ENCODE measurements around the gene KLHL10. TPM values are rescaled to one million over a fixed set of nuclear protein-coding genes. Genes with fewer than 3 reads are reported as not detected.

The KLHL10 gene
- total RNA-seq, 1 donor from 2014 or later, result under 0.01 TPM

DNA sequence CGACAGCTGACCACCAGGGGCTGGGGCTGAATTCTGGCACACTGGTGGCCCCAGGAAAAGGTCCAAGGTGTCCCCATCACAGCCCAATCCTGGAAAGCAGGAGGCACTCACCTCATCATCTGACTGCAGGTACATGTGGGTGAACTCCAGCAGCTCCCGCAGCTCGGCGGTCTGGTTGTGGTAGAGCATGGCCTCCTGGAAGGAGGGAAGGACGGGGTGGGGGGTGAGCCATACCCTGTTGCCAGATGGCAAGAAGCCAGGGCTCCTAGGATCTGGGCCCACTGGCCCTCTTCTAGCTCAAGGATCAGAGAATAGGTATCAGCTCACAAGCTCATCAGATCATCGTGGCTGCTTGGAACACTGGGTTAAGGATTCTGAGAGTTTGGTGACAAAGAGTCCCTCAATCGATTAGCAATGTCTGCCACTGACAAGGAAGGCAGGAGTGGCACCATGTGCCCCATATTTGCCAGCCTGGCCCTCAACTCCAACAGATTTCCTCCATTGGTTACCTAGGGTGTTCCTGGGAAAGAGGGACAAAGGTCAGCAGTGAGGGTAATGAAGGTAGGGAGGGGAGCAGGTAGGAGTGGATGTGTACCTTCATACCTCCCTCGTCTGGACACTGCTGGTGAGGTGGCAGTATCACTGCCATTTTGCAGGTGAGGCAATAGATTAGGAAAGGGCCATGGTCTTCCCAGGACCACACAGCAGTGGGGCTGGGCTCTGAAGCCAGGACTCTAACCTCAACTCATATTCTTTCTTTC lies 30.8 kb upstream of the KLHL10 start:
- Histone ChIP-seq H3K36me3 (ENCODE audit: control insufficient read depth, insufficient read depth, low read length) (peaks cover 11% of the 10 kb centered on the region), H3K27me3 (ENCODE audit: control insufficient read depth, insufficient read depth, low read length) (no peaks in the 10 kb centered on the region), H3K4me3 (ENCODE audit: low read depth, low read length) (no peak overlapping the region)
- no peak for DNase-seq (ENCODE audit: low read depth)
- TF ChIP-seq, protein P1, sequence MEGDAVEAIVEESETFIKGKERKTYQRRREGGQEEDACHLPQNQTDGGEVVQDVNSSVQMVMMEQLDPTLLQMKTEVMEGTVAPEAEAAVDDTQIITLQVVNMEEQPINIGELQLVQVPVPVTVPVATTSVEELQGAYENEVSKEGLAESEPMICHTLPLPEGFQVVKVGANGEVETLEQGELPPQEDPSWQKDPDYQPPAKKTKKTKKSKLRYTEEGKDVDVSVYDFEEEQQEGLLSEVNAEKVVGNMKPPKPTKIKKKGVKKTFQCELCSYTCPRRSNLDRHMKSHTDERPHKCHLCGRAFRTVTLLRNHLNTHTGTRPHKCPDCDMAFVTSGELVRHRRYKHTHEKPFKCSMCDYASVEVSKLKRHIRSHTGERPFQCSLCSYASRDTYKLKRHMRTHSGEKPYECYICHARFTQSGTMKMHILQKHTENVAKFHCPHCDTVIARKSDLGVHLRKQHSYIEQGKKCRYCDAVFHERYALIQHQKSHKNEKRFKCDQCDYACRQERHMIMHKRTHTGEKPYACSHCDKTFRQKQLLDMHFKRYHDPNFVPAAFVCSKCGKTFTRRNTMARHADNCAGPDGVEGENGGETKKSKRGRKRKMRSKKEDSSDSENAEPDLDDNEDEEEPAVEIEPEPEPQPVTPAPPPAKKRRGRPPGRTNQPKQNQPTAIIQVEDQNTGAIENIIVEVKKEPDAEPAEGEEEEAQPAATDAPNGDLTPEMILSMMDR (IDR thresholded peaks at IDR 0.05; ENCODE audit: insufficient read depth, low read length, severe bottlenecking), result no peak
- no peak for FAIRE-seq

DNA sequence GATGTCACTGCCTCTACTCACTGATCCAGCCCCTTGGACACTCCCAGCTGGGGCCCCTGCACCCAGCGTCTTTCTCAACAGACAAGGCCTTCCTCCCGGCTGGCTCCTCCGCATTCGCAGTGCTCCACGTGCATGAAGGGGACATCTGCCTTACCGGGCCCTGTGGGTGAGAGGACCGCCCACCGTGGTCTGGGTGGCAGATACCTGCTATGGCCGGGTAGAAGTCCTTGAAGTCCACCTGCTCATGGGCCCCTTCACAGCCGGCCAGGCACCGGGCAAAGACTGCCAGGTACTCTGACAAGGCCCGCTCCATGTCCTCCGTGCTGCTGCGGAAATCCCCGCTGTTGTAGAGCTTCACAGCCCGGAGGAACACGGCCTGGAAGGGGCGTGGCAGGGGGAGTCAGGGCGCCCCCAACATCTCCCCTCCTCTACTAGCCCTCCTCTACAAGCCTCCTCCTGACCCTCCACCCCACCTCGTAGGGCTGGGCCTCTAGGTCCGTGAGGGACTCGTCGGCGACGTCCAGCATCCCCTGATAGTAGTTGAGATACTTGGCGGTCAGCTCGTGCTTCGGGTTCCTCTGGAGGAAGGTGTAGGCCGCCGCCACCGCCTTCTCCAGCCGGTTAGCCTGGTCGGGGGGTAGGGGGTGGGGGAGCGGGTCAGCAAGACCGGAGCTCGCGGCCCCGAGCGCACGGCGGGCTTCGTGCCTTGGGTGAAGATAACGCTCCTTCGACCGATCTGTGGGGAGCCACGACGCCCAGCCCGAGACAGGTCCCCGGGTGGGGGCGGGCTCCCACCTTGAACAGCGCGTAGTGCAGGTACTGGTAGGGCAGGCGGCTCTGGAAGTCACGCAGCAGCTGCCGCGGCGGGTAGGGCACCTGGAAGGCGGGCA lies 26.7 kb upstream of the KLHL10 start:
- DNase-seq (ENCODE audit: low read depth) (no peak), FAIRE-seq (no peak)
- H3K4me3 ChIP-seq (ENCODE audit: low read depth, low read length), result peak overlapping the region; percentile 57
- no peaks in the 10 kb centered on the region for H3K27me3 ChIP-seq (ENCODE audit: control insufficient read depth, insufficient read depth, low read length)
- peaks cover 10% of the 10 kb centered on the region for H3K36me3 ChIP-seq (ENCODE audit: control insufficient read depth, insufficient read depth, low read length)
- TF ChIP-seq, protein P1 (IDR thresholded peaks at IDR 0.05; ENCODE audit: insufficient read depth, low read length, severe bottlenecking), result no peak

- peak; percentile 66 for DNase-seq (ENCODE audit: low read depth)
- peaks cover 6% of the 10 kb centered on the region for H3K36me3 ChIP-seq (ENCODE audit: control insufficient read depth, insufficient read depth, low read length)
- TF ChIP-seq, protein P1 (IDR thresholded peaks at IDR 0.05; ENCODE audit: insufficient read depth, low read length, severe bottlenecking), result peak; percentile 96
- no peaks in the 10 kb centered on the region for H3K27me3 ChIP-seq (ENCODE audit: control insufficient read depth, insufficient read depth, low read length)
- H3K4me3 ChIP-seq (ENCODE audit: low read depth, low read length), result peak within 1 kb of the TSS; percentile 57
- no peak for FAIRE-seq
Observed at GRCh38 chr17:41811549-41812380, 25.9 kb upstream of the KLHL10 start, which contains the start of gene P3H4. P3H4 (minus strand) TSS chr17:41811949; CDS start chr17:41811915, 34 bp downstream.

DNA sequence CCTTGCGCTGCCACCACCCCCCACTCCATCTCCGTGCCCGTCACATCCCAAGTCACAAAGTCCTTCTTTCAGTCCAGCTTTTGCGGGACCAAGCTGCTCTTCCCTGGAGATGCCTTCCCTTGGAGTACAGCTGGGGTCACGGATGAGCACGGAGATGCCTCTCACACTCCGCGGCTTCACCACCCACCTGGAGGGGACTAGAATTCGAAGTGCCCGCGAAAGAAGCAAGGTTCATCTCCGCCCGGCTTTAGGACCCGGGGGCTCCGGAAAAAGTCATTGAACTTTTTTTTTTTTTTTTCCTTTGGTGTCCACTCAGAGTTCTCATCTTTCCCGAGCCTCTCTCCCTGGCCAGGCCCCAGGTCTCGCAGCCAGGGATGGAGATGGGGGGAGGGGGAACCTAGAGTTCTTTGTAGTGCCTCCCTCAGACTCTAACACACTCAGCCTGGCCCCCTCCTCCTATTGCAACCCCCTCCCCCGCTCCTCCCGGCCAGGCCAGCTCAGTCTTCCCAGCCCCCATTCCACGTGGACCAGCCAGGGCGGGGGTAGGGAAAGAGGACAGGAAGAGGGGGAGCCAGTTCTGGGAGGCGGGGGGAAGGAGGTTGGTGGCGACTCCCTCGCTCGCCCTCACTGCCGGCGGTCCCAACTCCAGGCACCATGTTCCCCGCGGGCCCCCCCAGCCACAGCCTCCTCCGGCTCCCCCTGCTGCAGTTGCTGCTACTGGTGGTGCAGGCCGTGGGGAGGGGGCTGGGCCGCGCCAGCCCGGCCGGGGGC lies 25.1 kb upstream of the KLHL10 start, which contains the start of gene FKBP10:
Gene FKBP10 (plus strand): TSS at position 624 of the 771 bp plus-strand sequence. CDS start 31 bp downstream, at position 655.
- H3K4me3 ChIP-seq (ENCODE audit: low read depth, low read length), result peak within 1 kb of the TSS; percentile 57
- FAIRE-seq (no peak), DNase-seq (ENCODE audit: low read depth) (peak; percentile 47)
- TF ChIP-seq, protein P1 (IDR thresholded peaks at IDR 0.05; ENCODE audit: insufficient read depth, low read length, severe bottlenecking), result no peak
- peaks cover 7% of the 10 kb centered on the region for H3K36me3 ChIP-seq (ENCODE audit: control insufficient read depth, insufficient read depth, low read length)
- H3K27me3 ChIP-seq (ENCODE audit: control insufficient read depth, insufficient read depth, low read length), result no peaks in the 10 kb centered on the region
